ENCODE results near the gene NXPH2.

Gene NXPH2

GRCh38 chr2:138637686-138638085 lies 142.5 kb downstream of the NXPH2 start:
- Histone ChIP-seq H3K36me3 (ENCODE audit: insufficient read depth, low read length) (no peaks in the 10 kb centered on the region), H2AFZ (ENCODE audit: low read length, unreplicated experiment) (no peak overlapping the region), H3K4me3 (ENCODE audit: low read depth, low read length) (no peak overlapping the region), H3K4me1 (ENCODE audit: control insufficient read depth, insufficient read depth, low read length, unreplicated experiment) (no peaks in the 10 kb centered on the region), H3K27me3 (ENCODE audit: insufficient read depth, low read length) (peaks cover 5% of the 10 kb centered on the region; the same call in 1 of the 2 replicates), H3K27ac (ENCODE audit: low read depth, low read length) (no peak overlapping the region), H3K79me2 (ENCODE audit: control insufficient read depth, insufficient read depth, low read length, unreplicated experiment) (no peaks in the 10 kb centered on the region)

GRCh38 chr2:138637061-138637460 lies 143.1 kb downstream of the NXPH2 start:
- Histone ChIP-seq H3K27me3 (ENCODE audit: insufficient read depth, low read length) (peaks cover 5% of the 10 kb centered on the region; the same call in 1 of the 2 replicates), H3K27ac (ENCODE audit: low read depth, low read length) (no peak overlapping the region), H3K79me2 (ENCODE audit: control insufficient read depth, insufficient read depth, low read length, unreplicated experiment) (no peaks in the 10 kb centered on the region), H2AFZ (ENCODE audit: low read length, unreplicated experiment) (no peak overlapping the region), H3K4me3 (ENCODE audit: low read depth, low read length) (no peak overlapping the region), H3K4me1 (ENCODE audit: control insufficient read depth, insufficient read depth, low read length, unreplicated experiment) (no peaks in the 10 kb centered on the region), H3K36me3 (ENCODE audit: insufficient read depth, low read length) (no peaks in the 10 kb centered on the region)

- no peaks in the 10 kb centered on the region for H3K27me3 ChIP-seq (ENCODE audit: insufficient read depth, low read length)
- no peak overlapping the region for H2AFZ ChIP-seq (ENCODE audit: low read length, unreplicated experiment)
- H3K4me3 ChIP-seq (ENCODE audit: low read depth, low read length), result no peak overlapping the region
- H3K4me1 ChIP-seq (ENCODE audit: control insufficient read depth, insufficient read depth, low read length, unreplicated experiment), result no peaks in the 10 kb centered on the region
- H3K79me2 ChIP-seq (ENCODE audit: control insufficient read depth, insufficient read depth, low read length, unreplicated experiment), result no peaks in the 10 kb centered on the region
- no peak overlapping the region for H3K27ac ChIP-seq (ENCODE audit: low read depth, low read length)
- H3K36me3 ChIP-seq (ENCODE audit: insufficient read depth, low read length), result no peaks in the 10 kb centered on the region
Measured at GRCh38 chr2:138633049-138633448, 147.1 kb downstream of the NXPH2 start.

- Histone ChIP-seq H2AFZ (ENCODE audit: low read length, unreplicated experiment) (no peak overlapping the region), H3K4me3 (ENCODE audit: low read depth, low read length) (no peak overlapping the region), H3K27ac (ENCODE audit: low read depth, low read length) (no peak overlapping the region), H3K79me2 (ENCODE audit: control insufficient read depth, insufficient read depth, low read length, unreplicated experiment) (no peaks in the 10 kb centered on the region), H3K27me3 (ENCODE audit: insufficient read depth, low read length) (peaks cover 4% of the 10 kb centered on the region; the same call in 1 of the 2 replicates), H3K4me1 (ENCODE audit: control insufficient read depth, insufficient read depth, low read length, unreplicated experiment) (no peaks in the 10 kb centered on the region), H3K36me3 (ENCODE audit: insufficient read depth, low read length) (no peaks in the 10 kb centered on the region)
Measured at GRCh38 chr2:138632066-138632620, 148.0 kb downstream of the NXPH2 start.

- H3K4me1 ChIP-seq (ENCODE audit: control insufficient read depth, insufficient read depth, low read length, unreplicated experiment), result no peaks in the 10 kb centered on the region
- no peaks in the 10 kb centered on the region for H3K36me3 ChIP-seq (ENCODE audit: insufficient read depth, low read length)
- H3K27me3 ChIP-seq (ENCODE audit: insufficient read depth, low read length), result peaks cover 9% of the 10 kb centered on the region
- H2AFZ ChIP-seq (ENCODE audit: low read length, unreplicated experiment), result no peak overlapping the region
- H3K4me3 ChIP-seq (ENCODE audit: low read depth, low read length), result no peak overlapping the region
- no peak overlapping the region for H3K27ac ChIP-seq (ENCODE audit: low read depth, low read length)
- no peaks in the 10 kb centered on the region for H3K79me2 ChIP-seq (ENCODE audit: control insufficient read depth, insufficient read depth, low read length, unreplicated experiment)
Measured at GRCh38 chr2:138630164-138630563, 150.0 kb downstream of the NXPH2 start.

- H3K4me1 ChIP-seq (ENCODE audit: control insufficient read depth, insufficient read depth, low read length, unreplicated experiment), result no peaks in the 10 kb centered on the region
- H2AFZ ChIP-seq (ENCODE audit: low read length, unreplicated experiment), result no peak overlapping the region
- H3K4me3 ChIP-seq (ENCODE audit: low read depth, low read length), result no peak overlapping the region
- peaks cover 19% of the 10 kb centered on the region for H3K27me3 ChIP-seq (ENCODE audit: insufficient read depth, low read length)
- no peaks in the 10 kb centered on the region for H3K36me3 ChIP-seq (ENCODE audit: insufficient read depth, low read length)
- no peak overlapping the region for H3K27ac ChIP-seq (ENCODE audit: low read depth, low read length)
- H3K79me2 ChIP-seq (ENCODE audit: control insufficient read depth, insufficient read depth, low read length, unreplicated experiment), result no peaks in the 10 kb centered on the region
Measured at GRCh38 chr2:138626148-138626547, 154.0 kb downstream of the NXPH2 start.

- no peak overlapping the region for H2AFZ ChIP-seq (ENCODE audit: low read length, unreplicated experiment)
- peaks cover 19% of the 10 kb centered on the region for H3K27me3 ChIP-seq (ENCODE audit: insufficient read depth, low read length)
Measured at GRCh38 chr2:138622613-138623012, 157.6 kb downstream of the NXPH2 start.

GRCh38 chr2:138621139-138621538 lies 159.1 kb downstream of the NXPH2 start:
- Histone ChIP-seq H3K27me3 (ENCODE audit: insufficient read depth, low read length) (peaks cover 17% of the 10 kb centered on the region), H3K4me1 (ENCODE audit: control insufficient read depth, insufficient read depth, low read length, unreplicated experiment) (no peaks in the 10 kb centered on the region), H2AFZ (ENCODE audit: low read length, unreplicated experiment) (no peak overlapping the region), H3K36me3 (ENCODE audit: insufficient read depth, low read length) (no peaks in the 10 kb centered on the region), H3K27ac (ENCODE audit: low read depth, low read length) (no peak overlapping the region), H3K79me2 (ENCODE audit: control insufficient read depth, insufficient read depth, low read length, unreplicated experiment) (no peaks in the 10 kb centered on the region), H3K4me3 (ENCODE audit: low read depth, low read length) (no peak overlapping the region)

More at GRCh38 chr2:138622613-138623012, 157.6 kb downstream of the NXPH2 start:
- Histone ChIP-seq H3K36me3 (ENCODE audit: insufficient read depth, low read length) (no peaks in the 10 kb centered on the region), H3K27ac (ENCODE audit: low read depth, low read length) (no peak overlapping the region), H3K4me3 (ENCODE audit: low read depth, low read length) (no peak overlapping the region), H3K79me2 (ENCODE audit: control insufficient read depth, insufficient read depth, low read length, unreplicated experiment) (no peaks in the 10 kb centered on the region), H3K4me1 (ENCODE audit: control insufficient read depth, insufficient read depth, low read length, unreplicated experiment) (no peaks in the 10 kb centered on the region)

- no peaks in the 10 kb centered on the region for H3K79me2 ChIP-seq (ENCODE audit: control insufficient read depth, insufficient read depth, low read length, unreplicated experiment)
- peaks cover 17% of the 10 kb centered on the region for H3K27me3 ChIP-seq (ENCODE audit: insufficient read depth, low read length)
- H3K27ac ChIP-seq (ENCODE audit: low read depth, low read length), result no peak overlapping the region
- H3K4me1 ChIP-seq (ENCODE audit: control insufficient read depth, insufficient read depth, low read length, unreplicated experiment), result no peaks in the 10 kb centered on the region
- H3K4me3 ChIP-seq (ENCODE audit: low read depth, low read length), result no peak overlapping the region
- peak overlapping the region; percentile 55 for H2AFZ ChIP-seq (ENCODE audit: low read length, unreplicated experiment)
- H3K36me3 ChIP-seq (ENCODE audit: insufficient read depth, low read length), result no peaks in the 10 kb centered on the region
Measured at GRCh38 chr2:138620431-138620830, 159.8 kb downstream of the NXPH2 start.

Data from ACC112 (cell line).